GM19324 (cell line): ENCODE data around the gene NEK7.
"Not testable (repeated sequence)": the region's sequence is repeated elsewhere in the genome, so short reads cannot be mapped to it uniquely, and the experiment has no call there.

ENCODE experiments used
- ATAC-seq: cut with Tn5 transposase; IDR thresholded peaks from one replicate; pipeline ENCODE4 v1.9.1; 2021; ENCODE audit warnings: mild to moderate bottlenecking, moderate library complexity; ENCODE audit not compliant: unreplicated experiment, low FRiP score

NEK7 gene

GRCh38 chr1:198167436-198167934, 10.7 kb downstream of the NEK7 start:
- ATAC-seq: peak; percentile 62

- ATAC-seq: no peak
Observed at GRCh38 chr1:198168227-198168626, 11.4 kb downstream of the NEK7 start.

GRCh38 chr1:198169672-198170071, 12.9 kb downstream of the NEK7 start:
- no peak for ATAC-seq

- no peak for ATAC-seq
Observed at GRCh38 chr1:198171667-198172540, 15.1 kb downstream of the NEK7 start.

- ATAC-seq: no peak
Observed at GRCh38 chr1:198173832-198174231, 17.0 kb downstream of the NEK7 start.

- no peak for ATAC-seq
Observed at GRCh38 chr1:198174297-198174696, 17.5 kb downstream of the NEK7 start.

GRCh38 chr1:198175423-198176170, 18.8 kb downstream of the NEK7 start:
- peak; percentile 79 for ATAC-seq

GRCh38 chr1:198176179-198176578, 19.4 kb downstream of the NEK7 start:
- ATAC-seq: no peak

- no peak for ATAC-seq
Observed at GRCh38 chr1:198177546-198177945, 20.7 kb downstream of the NEK7 start.

- no peak for ATAC-seq
Observed at GRCh38 chr1:198178615-198179014, 21.8 kb downstream of the NEK7 start.

- no peak for ATAC-seq
Observed at GRCh38 chr1:198179556-198179981, 22.8 kb downstream of the NEK7 start.

GRCh38 chr1:198183605-198184004, 26.8 kb downstream of the NEK7 start:
- no peak for ATAC-seq

- ATAC-seq: no peak
Observed at GRCh38 chr1:198184516-198184915, 27.7 kb downstream of the NEK7 start.

- ATAC-seq: no peak
Observed at GRCh38 chr1:198185146-198185545, 28.3 kb downstream of the NEK7 start.

- no peak for ATAC-seq
Observed at GRCh38 chr1:198185759-198186158, 29.0 kb downstream of the NEK7 start.

GRCh38 chr1:198186916-198187580, 30.2 kb downstream of the NEK7 start:
- no peak for ATAC-seq

GRCh38 chr1:198187973-198188588, 31.3 kb downstream of the NEK7 start:
- no peak for ATAC-seq

GRCh38 chr1:198191117-198191516, 34.3 kb downstream of the NEK7 start:
- ATAC-seq: no peak

- not testable (repeated sequence) for ATAC-seq
Observed at GRCh38 chr1:198193871-198194270, 37.1 kb downstream of the NEK7 start.

GRCh38 chr1:198196630-198197029, 39.8 kb downstream of the NEK7 start:
- ATAC-seq: no peak
